IPS-15b (cell line): ENCODE measurements around the gene RPL26.
"Not testable (repeated sequence)": the region's sequence is repeated elsewhere in the genome, so short reads cannot be mapped to it uniquely, and the experiment has no call there.

Experiments used
- H3K27me3 ChIP-seq: one replicate; pipeline ENCODE4 v1.6.1; 2013; ENCODE audit warnings: low read length; ENCODE audit not compliant: control insufficient read depth, insufficient read depth
- H3K36me3 ChIP-seq: one replicate; pipeline ENCODE4 v1.6.1; 2013; ENCODE audit warnings: low read length; ENCODE audit not compliant: control insufficient read depth, insufficient read depth
- H3K4me1 ChIP-seq: one replicate; pipeline ENCODE4 v1.6.1; 2013; ENCODE audit warnings: mild to moderate bottlenecking, low read length; ENCODE audit not compliant: control insufficient read depth, insufficient read depth
- H3K4me3 ChIP-seq: one replicate; pipeline ENCODE4 v1.5.1; 2013; ENCODE audit warnings: low read depth, low read length
- H3K9ac ChIP-seq: one replicate; pipeline ENCODE4 v1.6.1; 2013; ENCODE audit warnings: low read depth, mild to moderate bottlenecking, low read length
- H3K9me3 ChIP-seq: one replicate; pipeline ENCODE4 v1.6.1; 2013; ENCODE audit warnings: mild to moderate bottlenecking, low read length; ENCODE audit not compliant: control insufficient read depth, insufficient read depth

Gene RPL26

DNA sequence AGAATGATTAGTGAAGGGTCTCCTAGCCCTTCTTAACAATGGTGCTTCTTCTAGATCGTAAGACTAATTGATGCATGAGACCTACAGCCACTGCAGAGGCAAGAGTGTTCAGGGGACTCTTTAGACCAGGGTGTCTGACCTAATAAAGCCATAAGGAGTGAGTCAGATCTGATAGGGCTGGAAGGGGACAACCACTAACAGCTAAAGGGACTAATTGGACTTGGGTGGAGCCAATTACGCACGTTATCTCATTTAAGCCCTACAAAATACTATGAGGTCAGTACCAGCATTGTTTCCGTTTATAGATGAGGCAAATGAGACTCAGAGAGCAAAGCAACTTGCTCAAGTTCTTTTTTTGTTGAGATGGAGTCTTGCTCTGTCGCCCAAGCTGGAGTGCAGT, 29.1 kb upstream of the RPL26 start:
- no peak overlapping the region for H3K4me3 ChIP-seq
- H3K36me3 ChIP-seq: no peaks in the 10 kb centered on the region
- H3K9me3 ChIP-seq: no peaks in the 10 kb centered on the region
- no peak overlapping the region for H3K9ac ChIP-seq
- H3K4me1 ChIP-seq: peaks cover 6% of the 10 kb centered on the region
- no peaks in the 10 kb centered on the region for H3K27me3 ChIP-seq

DNA sequence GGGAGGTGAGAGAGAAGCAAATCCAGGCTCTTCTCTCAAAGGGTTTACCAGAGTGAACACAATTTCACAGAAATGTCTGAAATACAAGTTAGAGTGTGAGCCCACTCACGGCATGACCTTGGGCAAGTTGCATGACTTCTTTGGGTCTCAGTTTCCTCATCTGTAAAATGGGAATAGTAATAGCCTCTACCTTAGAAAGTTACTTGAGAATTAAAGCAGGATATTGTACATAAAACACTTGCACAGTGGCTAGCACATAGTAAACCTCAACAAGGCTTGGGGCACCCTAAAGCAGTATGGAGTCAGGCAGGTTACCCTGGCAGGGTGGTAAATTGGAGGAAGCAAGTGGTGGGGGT, 27.9 kb upstream of the RPL26 start:
- Histone ChIP-seq H3K4me1 (peaks cover 6% of the 10 kb centered on the region), H3K9ac (no peak overlapping the region), H3K9me3 (no peaks in the 10 kb centered on the region), H3K4me3 (no peak overlapping the region), H3K27me3 (no peaks in the 10 kb centered on the region), H3K36me3 (no peaks in the 10 kb centered on the region)

DNA sequence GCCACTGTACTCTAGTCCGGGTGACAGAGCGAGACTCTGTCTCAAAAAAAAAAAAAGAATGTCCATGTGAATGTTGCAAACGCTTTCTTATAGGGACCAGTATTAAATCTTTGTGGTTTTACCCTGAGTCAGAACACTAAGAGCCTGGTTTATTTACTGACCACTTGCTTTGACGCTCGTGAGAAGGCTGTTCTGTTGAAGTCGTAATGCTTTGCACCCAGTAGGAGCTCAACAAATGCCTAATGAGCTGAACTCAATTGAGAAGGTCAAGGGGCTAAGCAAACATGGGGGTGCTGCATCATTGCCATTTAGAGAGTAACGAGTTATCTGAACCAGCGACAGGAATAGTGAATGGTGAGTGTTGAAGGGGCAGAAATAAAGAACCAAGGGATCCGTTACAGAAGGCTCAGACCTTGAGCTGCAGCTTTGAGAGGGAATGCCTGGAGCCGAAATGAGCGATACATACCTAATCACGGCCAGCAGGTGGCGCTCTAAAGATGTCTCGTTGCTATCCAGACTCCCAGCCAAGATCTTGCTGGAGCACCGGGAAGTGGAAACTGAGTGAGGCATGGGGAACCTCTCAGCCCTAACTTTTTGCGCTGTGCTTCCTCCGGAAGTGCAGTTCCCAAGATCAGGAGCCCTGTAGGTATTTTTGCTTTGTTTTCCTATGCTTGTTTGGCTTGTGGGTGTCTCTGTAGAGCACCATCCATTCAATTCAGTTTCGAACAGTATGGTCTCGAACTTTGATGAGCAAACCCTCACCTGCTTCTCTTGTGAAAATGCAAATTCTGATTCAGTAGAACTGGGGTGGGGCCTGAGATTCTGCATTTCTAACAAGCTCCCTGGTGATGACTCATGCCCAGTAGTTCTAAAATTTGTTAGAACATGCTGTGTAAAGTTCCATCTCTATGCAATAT, 27.2 kb upstream of the RPL26 start:
- Histone ChIP-seq H3K4me1 (peaks cover 6% of the 10 kb centered on the region), H3K27me3 (no peaks in the 10 kb centered on the region), H3K4me3 (peak overlapping the region; percentile 12)

DNA sequence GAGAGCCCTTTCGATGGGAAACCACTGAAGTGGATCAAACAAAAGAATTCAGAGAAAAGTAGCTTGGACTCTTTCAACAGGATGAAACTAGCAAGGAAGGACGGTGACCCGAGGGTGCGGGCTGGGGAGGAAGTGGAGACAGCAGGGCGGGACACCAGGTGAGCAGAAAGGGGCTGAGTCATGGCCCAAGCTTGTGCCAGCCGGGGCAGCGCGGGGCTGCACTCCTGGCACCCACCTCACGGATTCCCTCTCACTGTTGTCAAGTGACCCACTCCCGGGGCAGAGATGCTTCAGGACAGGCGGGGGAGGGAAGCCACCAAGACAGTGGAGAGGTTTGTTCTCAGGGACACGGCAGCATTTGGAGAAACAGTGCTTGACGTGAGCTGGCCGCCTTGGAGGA, 25.4 kb upstream of the RPL26 start:
- Histone ChIP-seq H3K4me3 (no peak overlapping the region), H3K4me1 (peaks cover 6% of the 10 kb centered on the region), H3K27me3 (no peaks in the 10 kb centered on the region), H3K9me3 (no peaks in the 10 kb centered on the region), H3K9ac (no peak overlapping the region), H3K36me3 (no peaks in the 10 kb centered on the region)

More for the DNA sequence above, 27.2 kb upstream of the RPL26 start:
- no peaks in the 10 kb centered on the region for H3K36me3 ChIP-seq
- H3K9ac ChIP-seq: no peak overlapping the region
- no peaks in the 10 kb centered on the region for H3K9me3 ChIP-seq

DNA sequence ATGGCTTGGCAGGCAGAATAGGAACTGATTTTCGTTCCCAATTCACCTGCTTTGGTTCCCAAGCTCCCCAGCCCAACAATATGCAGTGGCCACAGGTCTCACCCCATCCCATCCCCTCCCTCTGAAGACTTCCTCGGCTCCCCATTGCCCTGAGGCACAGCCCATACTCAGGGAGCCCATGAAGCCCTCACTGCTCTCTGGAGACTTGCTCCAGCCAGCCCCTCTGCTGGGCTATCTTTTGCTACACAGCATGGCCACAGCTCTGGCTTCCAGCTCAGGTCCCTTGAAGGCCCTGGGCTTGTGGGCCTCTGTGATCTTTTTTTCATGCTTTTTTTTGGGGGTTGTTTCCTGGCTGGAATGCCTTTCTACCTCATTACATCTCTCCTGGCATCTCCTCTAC, 23.2 kb upstream of the RPL26 start:
- Histone ChIP-seq H3K4me3 (no peak overlapping the region), H3K9me3 (no peaks in the 10 kb centered on the region), H3K4me1 (peaks cover 6% of the 10 kb centered on the region), H3K36me3 (no peaks in the 10 kb centered on the region), H3K9ac (no peak overlapping the region), H3K27me3 (no peaks in the 10 kb centered on the region)

DNA sequence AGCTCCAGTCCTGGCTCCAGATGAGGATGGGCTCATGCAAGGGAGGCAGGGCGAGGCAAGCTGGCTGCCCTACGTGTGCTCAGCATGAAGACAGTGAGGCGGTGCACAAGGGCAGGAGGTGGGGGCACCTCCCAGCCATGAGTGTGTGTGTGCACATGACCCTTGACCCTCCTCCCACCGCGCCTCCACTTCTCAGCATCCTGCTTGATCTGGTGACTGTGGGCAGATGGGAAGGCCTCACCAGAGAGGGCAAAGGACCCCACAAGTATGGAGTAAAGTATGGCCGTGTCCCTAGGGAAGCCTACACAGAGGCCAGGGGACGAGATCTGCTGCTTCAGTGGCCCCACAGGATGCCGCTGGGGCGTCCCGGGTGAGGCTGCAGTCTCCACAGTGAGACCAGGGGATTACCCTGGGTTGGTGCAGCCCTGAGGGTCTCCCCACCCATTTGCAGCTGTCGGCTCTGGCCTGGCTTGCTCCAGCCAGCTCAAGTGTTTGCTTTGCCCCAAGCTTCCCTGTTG, 22.6 kb upstream of the RPL26 start:
- Histone ChIP-seq H3K4me3 (no peak overlapping the region), H3K9ac (no peak overlapping the region), H3K27me3 (peaks cover 1% of the 10 kb centered on the region), H3K9me3 (no peaks in the 10 kb centered on the region), H3K4me1 (peaks cover 4% of the 10 kb centered on the region), H3K36me3 (no peaks in the 10 kb centered on the region)

DNA sequence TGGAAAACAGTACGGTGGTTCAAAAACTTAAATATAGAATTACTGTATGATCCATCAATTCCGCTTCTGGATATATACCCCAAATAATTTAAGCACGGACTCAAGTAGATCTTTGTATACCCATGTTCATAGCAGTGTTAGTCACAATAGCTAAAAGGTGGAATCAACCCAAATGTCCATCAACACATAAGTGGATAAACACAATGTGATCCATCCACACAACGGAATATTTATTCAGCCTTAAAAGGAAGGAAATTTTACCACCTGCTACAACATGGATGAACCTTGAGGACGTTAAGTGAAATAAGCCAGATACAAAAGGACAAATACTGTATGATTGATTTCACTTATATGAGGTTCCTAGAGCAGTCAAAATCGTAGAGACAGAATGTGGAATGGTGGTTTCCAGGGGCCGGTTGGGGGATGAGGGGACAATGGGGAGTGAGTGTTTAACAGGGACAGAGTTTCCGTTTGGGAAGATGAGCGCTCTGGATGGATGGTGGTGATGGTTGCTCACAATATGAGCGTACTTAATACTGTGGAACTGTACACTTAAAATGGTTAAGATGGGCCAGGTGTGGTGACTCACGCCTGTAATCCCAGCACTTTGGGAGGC, 20.0 kb upstream of the RPL26 start:
- no peaks in the 10 kb centered on the region for H3K9me3 ChIP-seq
- H3K36me3 ChIP-seq: no peaks in the 10 kb centered on the region
- no peak overlapping the region for H3K9ac ChIP-seq
- H3K4me1 ChIP-seq: no peaks in the 10 kb centered on the region
- peaks cover 2% of the 10 kb centered on the region for H3K27me3 ChIP-seq
- H3K4me3 ChIP-seq: no peak overlapping the region

DNA sequence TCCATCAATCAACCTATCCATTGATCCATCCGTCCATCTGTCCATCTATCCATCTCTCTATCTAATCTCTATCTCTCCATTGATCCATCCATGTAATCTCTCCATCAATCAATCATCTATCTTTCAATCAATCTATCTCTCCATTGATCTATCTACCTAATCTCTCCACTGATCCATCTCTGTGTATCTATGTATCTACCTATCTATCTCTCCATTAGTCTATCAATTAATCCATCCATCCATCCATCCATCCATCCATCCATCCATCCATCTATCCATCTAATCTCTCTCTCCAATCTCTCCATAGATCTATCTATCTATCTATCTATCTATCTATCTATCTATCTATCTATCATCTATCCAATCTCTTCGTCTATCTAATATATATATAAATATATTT, 18.1 kb upstream of the RPL26 start:
- H3K9ac ChIP-seq: no peak overlapping the region
- H3K4me3 ChIP-seq: no peak overlapping the region

DNA sequence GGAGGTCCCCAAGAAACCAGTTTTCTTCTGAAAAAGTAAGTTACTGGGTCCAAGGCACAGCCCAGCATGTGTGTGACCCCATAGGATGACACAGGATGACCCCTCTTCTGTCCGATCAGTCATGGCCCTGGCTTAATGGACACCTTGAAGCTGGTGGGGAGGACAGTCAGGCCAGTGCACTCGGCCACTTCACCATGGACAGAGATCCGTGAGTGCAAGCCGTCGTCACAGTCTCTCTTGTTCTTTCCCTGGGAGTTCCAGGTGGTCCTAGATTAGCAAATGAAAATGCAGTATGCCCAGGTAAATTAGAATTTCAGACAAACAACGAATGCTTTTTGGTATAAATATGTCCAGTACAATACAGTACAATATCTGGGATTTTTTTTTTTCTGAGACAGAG, 16.0 kb upstream of the RPL26 start:
- H3K4me1 ChIP-seq: no peaks in the 10 kb centered on the region
- H3K36me3 ChIP-seq: no peaks in the 10 kb centered on the region
- H3K9me3 ChIP-seq: no peaks in the 10 kb centered on the region
- H3K4me3 ChIP-seq: no peak overlapping the region
- peaks cover 6% of the 10 kb centered on the region for H3K27me3 ChIP-seq
- no peak overlapping the region for H3K9ac ChIP-seq

More for the DNA sequence above, 18.1 kb upstream of the RPL26 start:
- H3K36me3 ChIP-seq: no peaks in the 10 kb centered on the region
- H3K4me1 ChIP-seq: no peaks in the 10 kb centered on the region
- peaks cover 4% of the 10 kb centered on the region for H3K27me3 ChIP-seq
- H3K9me3 ChIP-seq: no peaks in the 10 kb centered on the region

DNA sequence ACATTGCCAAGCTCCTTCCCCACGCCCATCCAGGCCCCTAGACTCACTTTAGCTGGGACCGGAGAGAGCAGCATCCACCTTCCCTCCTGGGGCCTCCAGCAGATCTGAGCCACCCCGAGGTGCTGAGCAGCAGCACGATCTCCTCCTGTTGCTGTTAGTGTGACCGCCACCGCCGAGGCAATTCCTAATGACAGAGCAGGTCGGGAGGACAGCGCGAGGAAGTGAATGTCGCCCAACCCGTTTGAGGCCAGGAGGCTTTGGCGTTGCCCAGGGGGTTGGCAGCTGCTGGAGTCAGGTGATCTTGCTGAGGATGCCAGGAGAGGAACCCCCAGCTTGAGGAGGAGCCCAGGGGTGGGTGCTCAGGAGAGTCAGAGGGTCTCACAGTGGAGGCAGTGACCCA, 14.6 kb upstream of the RPL26 start, which contains the start of gene RNF222:
RNF222 (minus strand) TSS at position 192 of the 400 bp plus-strand sequence. CDS start 4,366 bp downstream, outside the sequence.
- H3K4me3 ChIP-seq: no peak within 1 kb of the TSS
- H3K27me3 ChIP-seq: peaks cover 6% of the 10 kb centered on the region
- no peaks in the 10 kb centered on the region for H3K9me3 ChIP-seq
- H3K9ac ChIP-seq: no peak within 1 kb of the TSS
- H3K36me3 ChIP-seq: no peaks in the 10 kb centered on the region
- H3K4me1 ChIP-seq: no peaks in the 10 kb centered on the region

DNA sequence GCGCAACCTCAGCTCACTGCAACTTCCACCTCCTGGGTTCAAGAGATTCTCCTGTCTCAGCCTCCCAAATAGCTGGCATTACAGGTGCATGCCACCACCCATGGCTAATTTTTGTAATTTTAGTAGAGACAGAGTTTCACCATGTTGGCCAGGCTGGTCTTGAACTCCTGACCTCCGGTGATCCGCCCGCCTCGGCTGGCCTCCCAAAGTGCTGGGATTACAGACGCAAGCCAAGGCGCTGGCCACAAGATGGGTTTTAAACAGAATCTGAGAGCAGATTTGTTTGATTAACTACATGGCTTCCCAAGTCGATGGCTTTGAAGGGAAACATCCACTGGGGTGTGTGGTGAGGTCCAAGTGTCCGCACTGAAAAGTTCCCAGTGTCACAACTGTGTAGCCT, 11.5 kb upstream of the RPL26 start:
- H3K4me3 ChIP-seq, H3K36me3 ChIP-seq, H3K4me1 ChIP-seq, H3K9me3 ChIP-seq, H3K9ac ChIP-seq, H3K27me3 ChIP-seq: not testable (repeated sequence)
